ENCODE results near the gene ENC1.
"Not testable (repeated sequence)": the region's sequence is repeated elsewhere in the genome, so short reads cannot be mapped to it uniquely, and the experiment has no call there.

The ENC1 gene

GRCh38 chr5:74640450-74640953 lies at the start of gene ENC1:
Gene ENC1, minus strand, starts transcription at chr5:74640728. Its CDS starts 4,243 bp downstream, at chr5:74636485.
- peak; percentile 29 to 59 for DNase-seq (ENCODE audit: low read depth in 2 of 2)

- no peak for DNase-seq (ENCODE audit: low read depth in 2 of 2)
Measured at GRCh38 chr5:74686962-74687751, 46.6 kb upstream of the ENC1 start.

GRCh38 chr5:74685979-74686631 lies 45.6 kb upstream of the ENC1 start:
- DNase-seq (ENCODE audit: low read depth in 2 of 2), result no peak

- peak; percentile 71 to 72 for DNase-seq (ENCODE audit: low read depth in 2 of 2)
Measured at GRCh38 chr5:74684900-74685851, 44.6 kb upstream of the ENC1 start, which contains the start of gene HEXB. Gene HEXB, plus strand, starts transcription at chr5:74685233. Its CDS starts 28 bp downstream, at chr5:74685261.

DNA sequence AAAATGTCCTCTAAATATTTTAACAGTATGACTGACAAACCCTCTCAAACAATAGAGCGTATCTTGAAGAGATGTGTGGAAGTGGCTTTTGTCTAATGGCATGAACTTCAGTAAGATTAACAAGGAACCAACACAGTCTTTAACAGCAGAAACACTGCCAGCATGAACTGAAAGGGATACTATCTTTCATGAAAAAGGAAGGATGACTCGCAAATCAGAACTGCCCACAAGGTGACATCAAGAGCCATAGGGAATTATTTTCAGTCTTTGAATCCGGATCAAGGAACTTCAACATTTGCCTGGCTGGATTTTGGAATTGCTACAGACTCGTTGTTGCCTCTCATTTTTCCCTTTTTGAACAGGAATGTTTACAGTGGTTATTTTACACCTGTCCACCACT lies 39.4 kb upstream of the ENC1 start:
- DNase-seq (ENCODE audit: low read depth in 2 of 2), result no peak

DNA sequence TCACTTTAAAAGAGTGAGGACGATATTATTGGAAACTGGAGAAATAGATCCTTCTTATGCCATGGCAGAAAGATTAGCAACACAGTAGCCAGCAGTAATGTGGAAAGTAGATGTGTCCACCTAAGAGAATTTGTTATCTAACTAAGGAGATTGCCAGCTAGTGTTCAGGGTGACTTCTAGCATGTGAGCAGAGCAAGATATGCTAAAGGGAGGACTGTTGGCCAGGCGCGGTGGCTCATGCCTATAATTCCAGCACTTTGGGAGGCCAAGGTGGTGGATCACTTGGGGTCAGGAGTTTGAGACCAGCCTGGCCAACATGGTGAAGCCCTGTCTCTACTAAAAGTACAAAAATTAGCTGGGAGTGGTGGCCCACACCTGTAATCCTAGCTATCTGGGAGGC lies 38.8 kb upstream of the ENC1 start:
- not testable (repeated sequence) for DNase-seq (ENCODE audit: low read depth in 2 of 2)

- not testable (repeated sequence) for DNase-seq (ENCODE audit: low read depth in 2 of 2)
Measured at GRCh38 chr5:74678123-74678522, 37.6 kb upstream of the ENC1 start.

DNA sequence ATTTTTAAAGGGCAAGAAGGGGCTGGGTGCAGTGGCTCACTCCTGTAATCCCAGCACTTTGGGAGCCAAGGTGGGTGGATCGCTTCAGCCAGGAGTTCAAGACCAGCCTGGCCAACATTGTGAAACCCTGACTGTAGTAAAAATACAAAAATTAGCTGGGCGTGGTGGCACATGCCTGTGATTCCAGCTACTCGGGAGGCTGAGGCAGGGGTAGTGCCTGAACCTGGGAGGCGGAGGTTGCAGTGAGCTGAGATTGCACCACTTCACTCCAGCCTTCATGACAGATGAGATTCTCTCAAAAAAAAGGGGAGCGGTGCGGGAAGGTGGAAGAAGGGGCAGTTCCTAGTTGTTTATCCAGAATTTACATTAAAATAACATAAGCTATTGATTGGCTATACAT lies 35.9 kb upstream of the ENC1 start:
- DNase-seq (ENCODE audit: low read depth in 2 of 2), result not testable (repeated sequence)

GRCh38 chr5:74673011-74673790 lies 32.7 kb upstream of the ENC1 start:
- DNase-seq (ENCODE audit: low read depth in 2 of 2), result no peak

DNA sequence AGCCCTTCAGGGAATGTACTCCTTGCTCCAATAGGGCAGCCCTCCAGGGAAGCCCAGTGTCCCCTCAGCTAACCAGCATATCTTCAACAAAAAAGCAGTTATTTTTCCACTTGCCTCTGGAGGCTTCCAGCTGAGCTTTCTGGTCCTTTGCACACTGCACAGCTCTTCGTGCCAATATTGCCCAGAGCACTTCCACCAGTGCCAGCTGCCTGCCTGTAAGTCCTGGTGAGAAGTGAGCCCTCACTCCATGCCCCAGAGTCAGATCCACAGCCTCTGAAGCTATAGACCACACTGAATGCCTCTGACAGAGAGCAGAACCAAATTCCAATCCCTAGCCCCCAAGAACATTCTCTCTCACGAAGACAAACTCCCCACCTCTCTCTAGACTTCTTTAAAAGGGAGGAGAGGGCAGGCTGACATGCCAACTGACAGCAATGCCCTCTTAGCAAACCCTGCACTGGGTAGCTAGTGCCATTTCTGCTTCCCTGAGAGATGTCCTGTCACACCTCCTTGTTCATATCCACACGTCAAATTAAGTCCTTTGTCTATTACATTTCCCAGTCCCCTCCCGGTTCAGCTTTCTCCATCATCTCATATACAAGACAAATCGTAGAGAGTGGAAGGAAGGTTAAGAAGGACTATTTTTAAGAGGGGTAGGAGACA lies 31.8 kb upstream of the ENC1 start:
- no peak for DNase-seq (ENCODE audit: low read depth in 2 of 2)

DNA sequence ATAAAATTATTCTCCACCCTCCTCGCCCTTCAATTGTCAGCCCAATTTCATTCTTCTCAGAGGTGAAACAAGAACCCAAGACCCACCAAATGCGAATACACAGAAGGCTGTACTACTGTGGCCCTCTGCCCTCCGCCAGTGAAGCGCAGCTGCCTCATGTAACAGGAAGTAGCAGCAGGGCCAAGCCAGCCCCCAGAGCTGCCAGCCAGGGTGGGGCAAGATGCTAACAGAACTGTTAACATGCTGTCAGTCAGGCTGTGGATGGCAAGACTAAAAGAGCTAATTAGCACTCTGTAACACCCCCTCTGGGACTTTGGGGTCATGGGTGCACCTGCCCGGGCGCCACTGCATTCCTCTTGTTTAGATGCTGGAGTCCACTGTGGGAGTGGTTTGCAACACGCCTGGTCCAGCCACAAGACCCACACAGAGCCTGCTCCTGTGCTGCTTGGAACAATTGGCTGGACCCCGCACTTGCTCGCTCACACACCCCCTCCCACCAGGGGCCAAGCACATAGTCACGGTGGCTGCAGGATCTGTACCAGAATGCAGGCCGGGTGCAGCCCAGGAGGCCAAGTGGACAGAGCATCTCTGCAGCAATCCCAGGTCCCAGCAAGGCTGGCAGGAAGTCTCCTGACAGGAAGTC lies 30.0 kb upstream of the ENC1 start:
- no peak for DNase-seq (ENCODE audit: low read depth in 2 of 2)

DNA sequence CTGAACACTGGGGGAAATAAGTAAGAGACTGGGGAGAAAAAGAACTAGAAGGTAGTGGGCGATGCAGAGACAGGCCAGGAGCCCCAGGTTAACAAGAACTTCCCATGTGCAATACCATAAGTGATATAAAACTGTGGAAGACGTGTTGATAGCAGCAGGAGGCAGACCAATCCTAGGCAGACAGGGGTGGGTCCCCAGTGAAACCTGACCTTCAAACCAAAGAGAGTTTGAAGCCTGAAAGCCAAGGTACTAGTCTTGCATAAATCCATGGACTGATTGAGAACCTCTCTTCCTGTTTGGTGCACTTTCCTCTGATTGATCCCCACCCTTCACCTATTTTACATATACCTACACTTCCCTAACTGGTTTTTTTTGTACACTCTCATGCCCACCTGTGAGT lies 29.3 kb upstream of the ENC1 start:
- DNase-seq (ENCODE audit: low read depth in 2 of 2), result no peak

- no peak for DNase-seq (ENCODE audit: low read depth in 2 of 2)
Measured at GRCh38 chr5:74667396-74667795, 26.9 kb upstream of the ENC1 start.

DNA sequence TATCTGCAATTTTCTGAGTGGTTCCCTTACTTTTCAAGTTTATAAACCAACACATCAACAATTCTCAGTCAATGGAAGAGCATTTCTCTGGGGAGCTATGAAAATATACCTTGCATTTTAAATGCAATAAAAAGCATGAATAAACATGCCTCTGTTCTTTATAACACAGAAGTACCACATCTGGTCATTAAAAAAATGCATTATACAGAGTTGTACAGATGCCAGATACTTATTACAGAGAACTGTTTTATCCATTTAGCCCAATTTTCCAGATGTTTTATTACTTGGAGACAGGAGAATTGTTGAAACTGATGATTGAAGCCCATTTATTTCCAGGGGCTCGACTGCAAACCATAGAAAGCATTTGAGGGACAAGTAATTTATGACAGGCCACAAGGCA lies 25.3 kb upstream of the ENC1 start:
- no peak for DNase-seq (ENCODE audit: low read depth in 2 of 2)

DNA sequence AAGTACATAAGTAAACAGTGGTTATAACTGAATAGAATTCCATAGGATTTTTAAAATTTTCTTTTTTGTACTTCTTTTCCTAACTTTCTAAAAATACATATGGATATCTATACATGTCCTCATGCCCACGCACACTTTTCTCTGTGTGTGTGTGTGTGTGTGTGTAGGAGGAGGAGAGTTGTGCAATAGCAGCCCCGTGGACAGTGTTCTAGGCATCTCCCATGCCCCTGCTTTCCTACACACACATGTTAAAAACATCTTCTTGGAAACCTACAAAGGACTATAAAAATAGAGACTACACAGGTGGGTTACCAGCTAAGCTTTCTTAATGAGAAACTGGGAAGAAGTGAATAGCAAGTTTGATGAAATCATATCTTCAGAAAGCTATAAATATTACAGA lies 24.7 kb upstream of the ENC1 start:
- no peak for DNase-seq (ENCODE audit: low read depth in 2 of 2)

DNA sequence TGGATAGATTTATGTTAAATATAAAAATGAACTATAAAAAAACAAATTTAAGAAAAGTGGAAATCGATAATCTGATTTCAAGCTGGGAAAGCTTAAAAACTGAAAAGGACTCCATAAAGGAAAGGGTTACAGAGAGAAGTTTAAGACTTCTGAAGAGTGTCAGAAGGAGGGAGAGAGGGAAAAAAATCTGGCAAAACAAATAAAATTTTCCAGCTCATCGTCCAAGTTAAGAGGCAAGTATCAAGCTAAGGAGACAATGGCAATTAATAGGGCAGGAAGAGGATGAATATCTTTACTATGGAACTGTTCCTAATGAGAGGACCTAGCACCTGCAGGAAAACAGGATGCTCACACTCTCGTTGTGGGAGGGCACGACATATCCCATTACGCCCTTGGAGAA lies 24.0 kb upstream of the ENC1 start:
- DNase-seq (ENCODE audit: low read depth in 2 of 2), result no peak

- DNase-seq (ENCODE audit: low read depth in 2 of 2), result no peak
Measured at GRCh38 chr5:74660873-74661272, 20.3 kb upstream of the ENC1 start.

GRCh38 chr5:74660140-74660539 lies 19.6 kb upstream of the ENC1 start:
- DNase-seq (ENCODE audit: low read depth in 2 of 2), result no peak

- no peak for DNase-seq (ENCODE audit: low read depth in 2 of 2)
Measured at GRCh38 chr5:74659172-74659571, 18.6 kb upstream of the ENC1 start.

DNA sequence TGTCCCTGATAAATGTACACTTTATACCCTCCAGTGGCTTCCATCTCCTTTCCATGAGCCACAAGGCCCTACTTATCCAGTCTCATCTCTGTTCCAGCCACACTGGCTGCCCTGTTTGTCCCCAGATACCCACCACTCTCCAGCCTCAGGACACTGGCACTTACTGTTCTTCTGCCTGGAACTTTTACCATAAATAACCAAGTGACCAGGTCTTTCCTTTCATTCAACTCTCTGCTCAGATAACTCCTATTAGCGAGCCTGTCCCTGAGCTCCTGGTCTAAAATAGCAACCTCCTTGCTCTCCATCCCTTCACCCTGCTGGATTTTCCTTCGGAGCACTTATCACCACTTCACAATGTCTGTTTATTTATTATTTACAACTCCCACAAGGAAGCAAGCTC lies 16.6 kb upstream of the ENC1 start:
- no peak for DNase-seq (ENCODE audit: low read depth in 2 of 2)
